Endothelial cell (in vitro differentiated cells): Measurements from ENCODE around the gene CUL9. TPM values are rescaled to one million over a fixed set of nuclear protein-coding genes. Genes with fewer than 3 reads are reported as not detected.

ENCODE experiments used
- DNase-seq: peaks from one replicate; pipeline ENCODE4 v3.0.0; 2021; ENCODE audit warnings: low spot score
- H3K27ac Mint-ChIP-seq: one replicate; pipeline ENCODE4 v1.8.0; 2021; ENCODE audit warnings: mixed read lengths, inconsistent platforms; ENCODE audit not compliant: unreplicated experiment
- H3K27me3 Mint-ChIP-seq: one replicate; pipeline ENCODE4 v1.8.0; 2021; ENCODE audit warnings: mild to moderate bottlenecking, moderate library complexity, mixed read lengths, inconsistent platforms; ENCODE audit not compliant: unreplicated experiment
- H3K36me3 Mint-ChIP-seq: one replicate; pipeline ENCODE4 v1.8.0; 2021; ENCODE audit warnings: mild to moderate bottlenecking, low read depth, mixed read lengths, inconsistent platforms; ENCODE audit not compliant: unreplicated experiment
- H3K4me1 Mint-ChIP-seq: one replicate; pipeline ENCODE4 v1.8.0; 2021; ENCODE audit warnings: mild to moderate bottlenecking, mixed read lengths, inconsistent platforms; ENCODE audit not compliant: unreplicated experiment
- H3K4me3 Mint-ChIP-seq: one replicate; pipeline ENCODE4 v1.8.0; 2021; ENCODE audit warnings: mild to moderate bottlenecking, mixed read lengths, inconsistent platforms; ENCODE audit not compliant: unreplicated experiment
- H3K9me3 Mint-ChIP-seq: one replicate; pipeline ENCODE4 v1.8.0; 2021; ENCODE audit warnings: mixed read lengths, inconsistent platforms; ENCODE audit not compliant: unreplicated experiment
- CTCF ChIP-seq: fragments of 200-600 bp; sonication (generic); IDR thresholded peaks from one replicate; pipeline ENCODE4 v1.5.0; 2021; ENCODE audit warnings: antibody characterized with exemption; ENCODE audit not compliant: unreplicated experiment
- total RNA-seq: library from RNA; stranded (reverse); fragmentation: NEBNext Ultra II Directional; extraction: Animal tissue kit (Norgen Biotek cat#: 25700); gene quantifications from one replicate; pipeline ENCODE4 v1.2.1, GENCODE V29; 2021; ENCODE audit not compliant: unreplicated experiment

CUL9 gene
- total RNA-seq, 1 donor from 2014 or later: 55.4 TPM

- no peaks in the 10 kb centered on the region for H3K9me3 Mint-ChIP-seq
- DNase-seq: no peak
- TF ChIP-seq CTCF: no peak
- peaks cover 6% of the 10 kb centered on the region for H3K4me1 Mint-ChIP-seq
- H3K4me3 Mint-ChIP-seq: peak overlapping the region; percentile 38
- peaks cover 24% of the 10 kb centered on the region for H3K36me3 Mint-ChIP-seq
- peaks cover 2% of the 10 kb centered on the region for H3K27me3 Mint-ChIP-seq
- H3K27ac Mint-ChIP-seq: peak overlapping the region; percentile 41
Observed at GRCh38 chr6:43147691-43148477, 34.1 kb upstream of the CUL9 start.

- Mint-ChIP-seq H3K27me3 (no peaks in the 10 kb centered on the region), H3K4me3 (no peak overlapping the region), H3K9me3 (no peaks in the 10 kb centered on the region), H3K4me1 (peaks cover 3% of the 10 kb centered on the region), H3K36me3 (peaks cover 20% of the 10 kb centered on the region), H3K27ac (no peak overlapping the region)
- no peak for TF ChIP-seq CTCF
- DNase-seq: no peak
Observed at GRCh38 chr6:43149265-43149664, 32.7 kb upstream of the CUL9 start.

GRCh38 chr6:43150051-43150751 is 31.8 kb upstream of the CUL9 start:
- Mint-ChIP-seq H3K27ac (peak overlapping the region; percentile 18), H3K27me3 (no peaks in the 10 kb centered on the region), H3K4me1 (no peaks in the 10 kb centered on the region), H3K4me3 (peak overlapping the region; percentile 10), H3K9me3 (no peaks in the 10 kb centered on the region), H3K36me3 (peaks cover 20% of the 10 kb centered on the region)
- DNase-seq: no peak
- no peak for TF ChIP-seq CTCF

- H3K36me3 Mint-ChIP-seq: peaks cover 6% of the 10 kb centered on the region
- no peak overlapping the region for H3K27ac Mint-ChIP-seq
- no peak for DNase-seq
- no peaks in the 10 kb centered on the region for H3K9me3 Mint-ChIP-seq
- H3K4me1 Mint-ChIP-seq: no peaks in the 10 kb centered on the region
- H3K4me3 Mint-ChIP-seq: no peak overlapping the region
- no peak for TF ChIP-seq CTCF
- H3K27me3 Mint-ChIP-seq: peaks cover 3% of the 10 kb centered on the region
Observed at GRCh38 chr6:43159599-43159998, 22.4 kb upstream of the CUL9 start.

GRCh38 chr6:43163899-43164298 is 18.1 kb upstream of the CUL9 start:
- Mint-ChIP-seq H3K4me1 (no peaks in the 10 kb centered on the region), H3K9me3 (no peaks in the 10 kb centered on the region), H3K4me3 (no peak overlapping the region), H3K27me3 (peaks cover 3% of the 10 kb centered on the region), H3K27ac (no peak overlapping the region), H3K36me3 (peaks cover 6% of the 10 kb centered on the region)
- no peak for TF ChIP-seq CTCF
- DNase-seq: no peak
